ENCODE data around the gene BRWD1.

- TF ChIP-seq POLR2A (IDR thresholded peaks at IDR 0.05), result no peak
- no peak for TF ChIP-seq CTCF (IDR thresholded peaks at IDR 0.05)
- TF ChIP-seq POLR2AphosphoS5 (IDR thresholded peaks at IDR 0.05), result no peak
These were observed 6.0 kb downstream of the BRWD1 start for GRCh38 chr21:39307466-39307865.
